Gastroesophageal sphincter (tissue), 4 donors: Measurements from ENCODE around the gene MS4A4A. TPM values are rescaled to one million over a fixed set of nuclear protein-coding genes. Genes with fewer than 3 reads are reported as not detected.

Experiments
- ATAC-seq: fragments of 150-250 bp; one replicate; pipeline ENCODE4 v1.9.1; 2016; ENCODE audit warnings: mild to moderate bottlenecking, moderate library complexity
- H3K27ac ChIP-seq, 4 donors: fragments of 200-600 bp; sonication (generic) in 3 of 4; 1 replicate in 3 of 4; 2 replicates in 1 of 4; pipeline ENCODE4 v1.5.1; 2016 to 2019
- H3K27me3 ChIP-seq: fragments of 200-600 bp; sonication (generic); one replicate; pipeline ENCODE4 v1.5.1; 2019
- H3K36me3 ChIP-seq, 2 donors: fragments of 200-600 bp; sonication (generic); one replicate each; pipeline ENCODE4 v1.5.1; 2019; ENCODE audit warnings: control low read depth in 1 of 2
- H3K4me1 ChIP-seq, 3 donors: fragments of 200-600 bp; sonication (generic); 1 replicate in 2 of 3; 2 replicates in 1 of 3; pipeline ENCODE4 v1.5.1; 2016 to 2019; ENCODE audit warnings: control low read depth in 2 of 3
- H3K4me3 ChIP-seq, 2 donors: fragments of 200-600 bp; sonication (generic); one replicate each; pipeline ENCODE4 v1.5.1; 2019; ENCODE audit warnings: mild to moderate bottlenecking in 1 of 2, moderate library complexity in 1 of 2
- H3K9me3 ChIP-seq, 3 donors: fragments of 200-600 bp; sonication (generic); one replicate each; pipeline ENCODE4 v1.5.1; 2017 to 2019; ENCODE audit warnings: control low read depth in 2 of 3
- EP300 ChIP-seq: sonication (generic); formaldehyde crosslinking; IDR thresholded peaks from one replicate; pipeline ENCODE4 v1.6.1; 2017; ENCODE audit warnings: antibody characterized with exemption, mild to moderate bottlenecking
- POLR2A ChIP-seq, 2 donors: fragments of 450-650 bp; IDR thresholded peaks; one replicate each; pipeline ENCODE4 v1.6.1; 2017; ENCODE audit warnings: antibody characterized with exemption in 2 of 2, mild to moderate bottlenecking in 2 of 2, moderate library complexity in 1 of 2
- POLR2AphosphoS5 ChIP-seq: sonication (generic); formaldehyde crosslinking; IDR thresholded peaks from one replicate; pipeline ENCODE4 v1.6.1; 2017; ENCODE audit warnings: antibody characterized with exemption
- WGBS, 2 donors: methylation state at CpG; one replicate each; pipeline ENCODE4 v1.1.5; 2018; ENCODE audit warnings: low coverage in 1 of 2; 5-methylcytosine and 5-hydroxymethylcytosine counted together
- total RNA-seq, 4 donors: library from RNA; depleted of rRNA; stranded (reverse); fragments of >200 nt; gene quantifications; one replicate each; pipeline ENCODE4 v1.1.0, GENCODE V29; 2016
- TF ChIP-seq, protein P1 (sequence below), 4 experiments: fragments of 200-600 bp in 2 of 4; fragments of 450-650 bp in 2 of 4; sonication (generic) in 1 of 4; IDR thresholded peaks; one replicate each; pipeline ENCODE4 v1.5.1; 2017 to 2019; ENCODE audit warnings: antibody characterized with exemption in 4 of 4, mild to moderate bottlenecking in 2 of 4, moderate library complexity in 2 of 4

The MS4A4A gene
- total RNA-seq, 4 donors from 2014 or later: 10.5 to 65.7 (median 25.8) TPM

DNA sequence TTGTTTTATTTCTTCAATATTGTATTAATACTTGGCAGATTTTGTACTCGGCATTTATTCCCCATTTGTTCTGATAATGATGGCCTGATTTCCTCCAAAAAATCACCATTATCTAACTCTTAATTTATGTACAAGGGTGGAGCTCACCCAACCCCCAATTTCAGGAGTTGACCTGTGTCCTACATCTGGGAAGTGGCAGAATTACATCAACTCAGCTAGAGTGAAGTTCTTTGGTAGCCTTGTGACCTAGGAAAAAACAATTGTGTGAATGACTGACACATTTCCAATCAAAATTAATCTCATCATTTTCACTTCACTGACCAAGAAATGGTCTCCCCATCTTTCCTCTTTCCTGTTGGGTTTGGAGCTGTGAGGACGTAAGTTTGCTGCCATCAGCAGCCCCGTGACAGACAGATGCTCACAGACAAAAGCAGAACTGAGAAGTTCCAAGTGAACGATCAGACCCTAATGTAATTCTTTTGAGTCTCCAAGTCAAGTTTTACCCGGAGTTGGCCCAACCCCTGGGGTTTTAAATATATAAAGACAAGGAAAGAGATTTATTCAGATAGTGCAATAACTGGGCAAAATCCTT lies 30.0 kb downstream of the MS4A4A start:
- TF ChIP-seq POLR2AphosphoS5 (no peak), POLR2A (IDR thresholded peaks at IDR 0.05) (no peak), EP300 (no peak)
- TF ChIP-seq, protein P1, sequence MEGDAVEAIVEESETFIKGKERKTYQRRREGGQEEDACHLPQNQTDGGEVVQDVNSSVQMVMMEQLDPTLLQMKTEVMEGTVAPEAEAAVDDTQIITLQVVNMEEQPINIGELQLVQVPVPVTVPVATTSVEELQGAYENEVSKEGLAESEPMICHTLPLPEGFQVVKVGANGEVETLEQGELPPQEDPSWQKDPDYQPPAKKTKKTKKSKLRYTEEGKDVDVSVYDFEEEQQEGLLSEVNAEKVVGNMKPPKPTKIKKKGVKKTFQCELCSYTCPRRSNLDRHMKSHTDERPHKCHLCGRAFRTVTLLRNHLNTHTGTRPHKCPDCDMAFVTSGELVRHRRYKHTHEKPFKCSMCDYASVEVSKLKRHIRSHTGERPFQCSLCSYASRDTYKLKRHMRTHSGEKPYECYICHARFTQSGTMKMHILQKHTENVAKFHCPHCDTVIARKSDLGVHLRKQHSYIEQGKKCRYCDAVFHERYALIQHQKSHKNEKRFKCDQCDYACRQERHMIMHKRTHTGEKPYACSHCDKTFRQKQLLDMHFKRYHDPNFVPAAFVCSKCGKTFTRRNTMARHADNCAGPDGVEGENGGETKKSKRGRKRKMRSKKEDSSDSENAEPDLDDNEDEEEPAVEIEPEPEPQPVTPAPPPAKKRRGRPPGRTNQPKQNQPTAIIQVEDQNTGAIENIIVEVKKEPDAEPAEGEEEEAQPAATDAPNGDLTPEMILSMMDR (IDR thresholded peaks at IDR 0.05): no peak
- ATAC-seq: peak; percentile 31

DNA sequence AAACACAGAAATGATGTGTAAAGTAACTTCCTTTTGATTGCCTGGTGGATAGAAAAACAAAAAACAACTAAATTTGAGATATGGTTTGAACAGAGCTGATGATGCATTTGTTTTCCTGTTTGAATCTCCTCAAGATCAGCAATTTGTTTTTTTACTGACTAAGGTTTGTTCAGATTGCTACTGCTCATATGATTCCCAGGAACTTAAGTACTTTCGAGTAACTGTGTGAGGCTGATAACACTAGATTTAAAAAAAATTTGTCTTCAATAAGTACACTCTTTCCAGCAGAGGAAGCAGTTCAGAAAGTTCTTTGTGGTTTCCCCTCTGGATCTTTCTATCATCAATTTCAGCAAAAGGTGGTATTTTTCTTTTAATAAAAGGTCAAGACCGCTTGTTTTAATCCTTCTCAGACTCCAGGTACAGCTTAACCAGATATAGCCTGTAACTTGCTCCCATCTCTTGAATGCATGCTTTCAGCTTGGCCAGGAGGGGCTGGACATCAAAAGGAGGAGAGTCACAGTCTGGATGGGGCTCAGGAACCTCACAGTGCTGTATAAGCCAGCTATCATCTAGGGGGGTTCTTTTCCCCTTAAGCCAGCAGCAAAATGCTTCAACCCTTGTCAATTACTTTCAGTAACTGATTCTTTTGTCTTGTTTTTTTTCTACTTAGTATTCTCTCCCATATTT lies 34.3 kb downstream of the MS4A4A start:
- no peaks in the 10 kb centered on the region for H3K4me1 ChIP-seq
- no peak overlapping the region for H3K27ac ChIP-seq
- TF ChIP-seq, protein P1 (IDR thresholded peaks at IDR 0.05): no peak
- H3K4me3 ChIP-seq: no peak overlapping the region
- no peaks in the 10 kb centered on the region for H3K27me3 ChIP-seq
- 17 to 44% methylated on average over 2 of the region's 2 CpGs for WGBS, 2 donors
- no peaks in the 10 kb centered on the region for H3K36me3 ChIP-seq
- peaks cover 0 to 13% (median 0%) of the 10 kb centered on the region in 3 donors for H3K9me3 ChIP-seq
- no peak for ATAC-seq

More for the DNA sequence above, 30.0 kb downstream of the MS4A4A start:
- Histone ChIP-seq H3K4me1 (no peaks in the 10 kb centered on the region), H3K9me3 (no peaks in the 10 kb centered on the region), H3K4me3 (no peak overlapping the region), H3K27me3 (no peaks in the 10 kb centered on the region), H3K36me3 (no peaks in the 10 kb centered on the region), H3K27ac (no peak overlapping the region)
- WGBS, 2 donors: 62 to 70% methylated on average over 2 to 4 of the region's 5 CpGs

DNA sequence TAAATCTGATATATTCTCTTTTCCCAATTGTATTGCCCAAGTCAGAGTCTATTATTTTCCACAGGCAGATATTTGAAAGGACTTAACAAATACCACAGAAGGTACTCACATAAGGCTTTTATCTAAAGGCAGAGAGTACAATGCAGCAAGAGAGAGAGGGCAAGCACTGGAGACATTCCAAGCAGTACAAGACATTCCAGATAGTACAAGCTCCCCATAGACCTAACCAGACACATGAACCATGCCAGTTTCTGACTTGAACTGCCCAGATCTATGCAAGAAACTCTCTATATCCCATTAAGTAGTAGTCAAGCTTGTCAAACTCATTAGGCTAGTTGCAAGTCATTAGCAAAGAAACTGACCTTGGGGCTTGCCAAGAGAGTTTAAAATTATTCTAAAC lies 35.4 kb downstream of the MS4A4A start:
- Histone ChIP-seq H3K4me1 (no peaks in the 10 kb centered on the region), H3K4me3 (no peak overlapping the region), H3K27me3 (no peaks in the 10 kb centered on the region), H3K27ac (no peak overlapping the region), H3K9me3 (peaks cover 0 to 24% (median 0%) of the 10 kb centered on the region in 3 donors), H3K36me3 (no peaks in the 10 kb centered on the region)
- no peak for ATAC-seq
- TF ChIP-seq, protein P1 (IDR thresholded peaks at IDR 0.05): no peak
- TF ChIP-seq POLR2AphosphoS5: no peak

DNA sequence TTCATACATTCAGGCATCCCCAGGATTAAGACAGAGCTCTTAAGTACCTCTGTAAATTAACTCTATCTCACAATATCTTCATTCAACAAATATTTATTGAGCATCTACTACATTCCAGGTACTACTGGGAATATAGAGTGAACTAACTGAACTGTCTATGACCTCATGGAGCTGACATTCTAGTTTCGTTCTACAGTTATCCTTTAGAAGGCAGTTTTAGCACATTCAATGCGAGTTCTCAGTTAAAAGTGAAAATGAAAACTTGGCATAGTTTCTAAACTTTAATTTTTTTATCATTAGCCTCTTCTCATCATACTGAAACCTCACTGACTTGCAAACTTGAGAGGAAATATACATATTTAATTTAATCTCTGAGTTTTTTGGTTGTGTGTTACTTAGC lies 35.9 kb downstream of the MS4A4A start:
- Histone ChIP-seq H3K36me3 (no peaks in the 10 kb centered on the region), H3K4me3 (no peak overlapping the region), H3K27ac (no peak overlapping the region), H3K9me3 (peaks cover 0 to 27% (median 0%) of the 10 kb centered on the region in 3 donors), H3K27me3 (no peaks in the 10 kb centered on the region), H3K4me1 (no peaks in the 10 kb centered on the region)
- no peak for ATAC-seq
- 47 to 64% methylated on average over 2 of the region's 2 CpGs for WGBS, 2 donors
- TF ChIP-seq POLR2AphosphoS5 (no peak), EP300 (no peak), POLR2A (IDR thresholded peaks at IDR 0.05) (no peak)
- TF ChIP-seq, protein P1 (IDR thresholded peaks at IDR 0.05): no peak

DNA sequence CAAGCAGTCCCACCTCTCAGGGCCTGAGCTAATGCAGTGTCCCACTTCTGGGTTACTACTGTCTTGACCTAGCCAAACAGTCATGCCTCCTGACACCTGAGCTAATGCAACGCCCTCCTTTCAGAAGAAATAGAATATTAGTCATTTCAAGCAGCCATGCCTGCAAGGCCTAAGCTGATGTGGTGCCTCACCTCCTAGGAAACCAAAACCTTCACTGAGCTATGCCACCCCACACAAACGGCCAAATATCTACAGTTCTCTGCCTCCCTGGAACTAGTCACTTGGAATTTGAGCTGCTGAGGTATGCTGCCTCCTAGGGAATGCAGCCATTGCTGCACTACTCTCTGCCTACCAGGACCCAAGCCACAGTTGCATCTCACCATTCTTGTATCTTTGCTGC lies 38.3 kb downstream of the MS4A4A start:
- WGBS, 2 donors: 60% methylated on average over 2 of the region's 2 CpGs; no CpG with 5 or more reads in 1 of the 2 donors
- TF ChIP-seq, protein P1 (IDR thresholded peaks at IDR 0.05): no peak
- no peak for TF ChIP-seq POLR2A (IDR thresholded peaks at IDR 0.05)
- TF ChIP-seq POLR2AphosphoS5: no peak
- no peak for TF ChIP-seq EP300
- no peaks in the 10 kb centered on the region for H3K4me1 ChIP-seq
- no peaks in the 10 kb centered on the region for H3K27me3 ChIP-seq
- H3K36me3 ChIP-seq: no peaks in the 10 kb centered on the region
- peaks cover 0 to 38% (median 0%) of the 10 kb centered on the region in 3 donors for H3K9me3 ChIP-seq
- no peak overlapping the region for H3K27ac ChIP-seq
- no peak overlapping the region for H3K4me3 ChIP-seq
- ATAC-seq: no peak
